ENCODE data around the gene HAGH. TPM values are rescaled to one million over a fixed set of nuclear protein-coding genes. Genes with fewer than 3 reads are reported as not detected.
"Not testable (repeated sequence)": the region's sequence is repeated elsewhere in the genome, so short reads cannot be mapped to it uniquely, and the experiment has no call there.

The HAGH gene
- total RNA-seq, 1 experiment from 2014 or later = 85.2 TPM

DNA sequence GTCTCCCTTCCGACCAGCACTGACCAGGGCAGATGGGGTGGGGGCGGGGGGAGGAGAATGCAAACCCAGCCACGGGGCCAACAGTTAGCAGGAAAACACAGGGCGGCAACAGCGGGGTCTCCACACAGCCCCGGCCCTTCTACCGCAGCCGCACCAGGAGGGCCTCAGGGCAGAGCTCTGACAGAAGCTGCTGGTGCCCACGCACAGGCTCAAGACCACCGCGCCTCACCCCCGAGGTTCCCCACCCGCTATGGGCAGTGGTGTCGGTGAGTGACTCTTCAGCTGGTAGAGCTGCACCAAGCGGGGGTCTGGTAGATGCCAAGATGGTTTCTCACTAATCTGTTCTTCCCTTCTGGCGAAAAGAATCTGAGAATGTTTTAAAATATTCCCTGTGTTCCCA is 16.1 kb downstream of the HAGH start:
- no peak for DNase-seq (ENCODE audit: low spot score)

- no peak for DNase-seq (ENCODE audit: low spot score)
These were observed 16.5 kb downstream of the HAGH start for GRCh38 chr16:1810106-1810505.

DNA sequence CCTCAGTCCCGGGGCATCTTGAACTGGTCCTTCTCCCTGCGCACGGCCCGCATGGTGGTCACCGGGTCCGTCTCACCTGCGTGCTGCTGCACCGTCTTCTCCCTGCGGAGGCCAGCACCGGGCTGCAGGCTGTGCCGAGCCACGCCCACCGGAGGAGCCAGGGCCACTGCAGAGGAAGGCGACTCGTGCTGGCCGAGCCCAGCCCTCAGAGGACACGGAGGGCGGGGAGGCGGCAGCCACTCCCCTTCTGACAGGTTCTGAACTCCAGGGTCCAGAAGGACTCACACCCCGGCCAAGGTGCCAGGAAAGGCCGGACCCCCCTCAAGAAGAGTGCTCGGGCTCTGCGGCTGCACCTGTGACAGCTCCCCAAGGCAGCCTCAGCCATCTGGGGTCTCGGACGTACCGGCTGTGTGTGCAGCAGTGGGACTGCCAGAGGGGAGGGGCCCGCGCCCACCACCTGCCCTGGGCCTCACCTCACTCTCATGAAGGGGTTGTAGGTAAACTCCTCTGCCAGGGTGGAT is 17.3 kb downstream of the HAGH start:
- DNase-seq (ENCODE audit: low spot score) = peak; percentile 4

DNA sequence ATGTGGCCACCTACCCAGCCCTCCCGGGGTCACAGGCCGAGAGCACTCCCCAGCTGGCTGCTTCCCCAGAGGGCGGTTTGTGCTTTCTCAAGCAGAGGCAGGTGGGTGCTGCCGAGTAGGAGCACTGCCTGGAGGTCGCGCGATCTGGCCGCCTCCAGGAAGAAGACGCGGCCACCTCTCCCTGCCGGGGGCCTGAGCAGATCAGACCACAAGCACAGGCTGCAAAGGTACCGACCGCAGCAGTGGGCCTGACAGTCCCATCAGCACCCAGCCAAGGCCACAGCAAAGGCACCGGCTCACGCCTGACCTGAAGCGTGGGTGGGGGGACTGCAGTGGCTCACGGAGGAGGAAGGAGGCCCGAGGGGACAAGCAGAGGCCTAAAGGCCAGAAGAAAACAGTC is 17.9 kb downstream of the HAGH start:
- no peak for DNase-seq (ENCODE audit: low spot score)

GRCh38 chr16:1807626-1808025 is 19.0 kb downstream of the HAGH start:
- DNase-seq (ENCODE audit: low spot score) = no peak

DNA sequence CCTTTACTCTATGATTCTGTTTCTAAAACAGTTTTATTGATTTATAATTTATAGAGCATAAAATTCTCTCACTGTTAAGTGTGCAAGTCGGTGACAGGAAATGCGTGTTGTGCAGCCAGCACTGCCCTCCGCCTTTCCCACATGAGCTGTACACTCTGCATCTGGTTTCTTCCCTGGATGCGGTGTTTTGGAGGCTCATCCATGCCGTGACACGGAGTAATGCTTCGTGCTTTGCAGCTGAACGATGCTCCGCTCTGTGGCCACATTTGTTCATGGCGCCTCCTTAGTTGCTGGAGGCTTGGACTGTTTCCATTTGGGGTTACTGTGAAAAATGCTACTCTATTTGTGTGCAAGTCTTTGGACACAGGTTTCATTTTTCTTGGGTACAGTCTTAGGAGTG is 25.9 kb downstream of the HAGH start:
- DNase-seq (ENCODE audit: low spot score) = no peak

- not testable (repeated sequence) for DNase-seq (ENCODE audit: low spot score)
These were observed 27.4 kb downstream of the HAGH start for GRCh38 chr16:1799263-1799662.

- DNase-seq (ENCODE audit: low spot score) = no peak
These were observed 31.5 kb downstream of the HAGH start for GRCh38 chr16:1794908-1795666.

- DNase-seq (ENCODE audit: low spot score) = no peak
These were observed 32.3 kb downstream of the HAGH start for GRCh38 chr16:1794221-1794871.

- DNase-seq (ENCODE audit: low spot score) = no peak
These were observed 32.9 kb downstream of the HAGH start, which contains the start of gene IGFALS for GRCh38 chr16:1793578-1794220. TSS of gene IGFALS (minus strand) at chr16:1793705. CDS start at chr16:1793652, 53 bp downstream.

DNA sequence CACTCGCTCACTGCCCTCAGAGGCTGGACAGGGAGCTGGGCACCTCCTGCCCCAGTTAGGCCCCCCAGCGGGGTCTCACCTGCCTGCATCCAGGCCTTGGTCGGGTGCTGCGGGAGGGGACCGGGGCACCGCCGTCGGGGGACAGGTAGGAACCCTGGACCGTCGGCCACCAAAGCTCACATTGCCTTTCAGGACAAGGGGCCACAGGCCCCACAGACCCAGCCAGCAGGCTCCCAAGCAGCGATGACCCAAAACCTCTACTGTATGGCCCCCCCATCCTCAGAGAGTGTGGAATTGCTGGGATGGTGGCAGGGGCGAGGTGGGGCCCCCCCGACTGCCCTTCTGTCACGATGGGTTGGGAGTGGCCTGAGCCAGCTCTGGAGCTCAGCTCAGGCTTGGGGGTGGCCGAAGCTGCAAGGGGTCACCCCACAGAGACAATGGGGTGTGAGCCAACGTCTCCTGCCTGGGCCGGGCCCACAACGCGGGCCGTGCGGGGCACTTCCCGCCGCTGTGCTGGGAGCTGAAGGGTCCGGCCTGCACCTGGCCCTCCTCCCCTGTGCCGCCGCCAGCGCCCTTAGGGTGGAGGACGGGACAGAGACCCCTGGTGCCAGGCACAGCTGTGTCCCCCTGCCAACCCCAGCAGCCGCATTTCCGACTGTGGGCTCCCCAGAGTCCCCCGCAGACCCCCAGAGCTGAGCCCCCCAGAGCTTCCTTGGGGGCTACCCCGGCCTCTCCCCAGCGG is 33.6 kb downstream of the HAGH start:
- DNase-seq (ENCODE audit: low spot score) = no peak

DNA sequence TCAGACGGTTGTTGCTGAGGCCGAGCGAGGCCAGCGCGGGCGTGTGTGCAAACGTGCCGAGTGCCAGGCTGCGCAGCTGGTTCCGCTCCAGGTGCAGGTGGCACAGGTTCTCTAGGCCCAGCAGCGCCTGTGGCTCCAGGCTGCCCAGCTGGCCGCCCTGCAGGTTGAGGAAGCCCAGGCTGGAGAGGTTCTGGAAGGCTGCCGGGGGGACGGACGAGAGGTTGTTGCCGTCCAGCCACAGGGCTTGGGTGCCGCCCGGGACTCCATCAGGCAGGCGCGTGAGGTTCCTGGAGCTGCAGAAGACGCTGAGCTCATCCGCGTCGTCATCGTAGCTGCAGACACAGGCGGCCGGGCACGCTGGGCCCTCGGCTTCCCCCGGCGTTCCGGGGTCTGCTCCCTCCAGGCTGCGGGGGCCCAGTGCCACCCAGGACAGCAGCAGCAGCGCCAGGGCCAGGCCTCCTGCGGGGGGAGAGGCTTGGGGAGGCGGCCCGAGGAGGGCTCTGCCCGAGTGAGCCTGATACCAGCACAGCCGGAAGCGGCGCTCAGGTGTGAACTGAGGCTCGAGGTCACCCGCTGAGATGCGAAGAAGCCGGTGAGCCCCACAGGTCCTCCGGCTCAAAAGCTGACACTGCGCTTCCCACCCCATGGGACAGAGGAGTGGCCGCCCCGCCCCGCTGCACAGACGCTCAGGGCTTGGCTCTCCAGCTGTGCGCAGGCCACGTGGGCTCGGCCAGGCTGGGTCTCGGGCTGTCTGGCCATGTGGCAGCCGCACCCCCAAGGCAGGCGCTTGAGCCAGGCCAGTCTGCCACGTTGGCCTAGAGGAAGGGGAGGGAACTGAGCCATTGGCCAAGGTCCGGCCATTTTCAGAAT is 34.4 kb downstream of the HAGH start:
- DNase-seq (ENCODE audit: low spot score) = no peak

DNA sequence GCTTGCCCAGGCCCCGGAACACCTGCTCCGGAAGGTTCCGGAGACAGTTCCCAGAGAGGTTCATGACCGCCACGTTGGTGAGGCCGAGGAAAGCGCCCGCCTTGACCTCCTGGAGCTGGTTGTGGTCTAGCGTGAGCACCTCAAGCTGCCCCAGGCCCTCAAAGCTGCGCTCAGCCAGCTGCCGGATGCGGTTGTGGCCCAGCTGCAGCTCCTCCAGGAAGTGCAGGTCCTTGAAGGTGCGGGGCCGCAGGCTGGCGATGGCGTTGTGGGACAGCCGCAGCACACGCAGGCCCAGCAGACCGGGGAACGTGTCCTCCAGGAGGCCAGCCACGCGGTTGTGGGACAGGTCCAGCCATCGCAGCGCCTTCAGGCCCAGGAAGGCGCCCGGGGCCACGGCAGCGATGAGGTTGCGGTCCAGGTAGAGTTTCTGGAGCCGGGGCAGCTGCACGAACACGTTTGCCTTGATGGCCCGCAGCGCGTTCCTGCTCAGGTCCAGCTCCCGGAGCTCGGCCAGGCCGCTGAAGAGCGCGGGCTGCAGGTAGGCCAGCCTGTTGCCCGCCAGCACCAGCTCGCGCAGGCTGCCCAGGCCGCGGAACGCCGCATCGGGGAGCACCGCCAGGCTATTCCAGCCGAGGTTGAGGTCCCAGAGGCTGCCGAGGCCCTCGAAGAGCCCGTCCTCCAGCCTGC is 35.2 kb downstream of the HAGH start:
- DNase-seq (ENCODE audit: low spot score) = no peak

DNA sequence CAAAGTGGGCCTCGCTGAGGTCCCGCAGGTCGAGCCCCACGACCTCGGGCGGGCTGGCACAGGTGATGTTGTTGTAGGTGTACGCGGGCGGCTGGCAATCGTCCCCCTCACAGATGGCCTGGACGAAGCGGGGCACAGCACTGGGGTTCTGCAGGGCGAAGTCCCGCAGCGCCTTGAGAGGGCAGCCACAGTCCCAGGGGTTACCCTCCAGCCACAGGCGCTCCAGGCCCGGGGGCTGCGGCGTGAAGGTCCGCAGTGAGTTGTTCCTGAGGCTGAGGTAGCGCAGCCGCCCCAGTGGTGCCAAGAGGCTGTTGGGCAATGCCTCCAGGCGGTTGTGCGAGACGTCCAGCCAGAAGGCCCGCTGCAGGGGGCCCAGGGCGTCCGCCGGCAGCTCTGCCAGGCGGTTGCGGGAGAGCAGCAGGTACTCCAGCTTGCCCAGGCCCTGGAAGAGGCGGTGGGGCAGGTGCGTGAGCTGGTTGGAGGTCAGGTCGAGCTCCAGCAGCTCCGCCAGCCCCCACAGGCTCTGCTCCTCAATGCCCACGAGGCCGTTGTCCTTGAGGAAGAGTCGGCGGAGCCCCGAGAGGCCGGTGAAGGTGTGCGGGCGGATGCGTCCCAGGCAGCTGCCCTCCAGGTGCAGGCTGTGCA is 35.9 kb downstream of the HAGH start:
- DNase-seq (ENCODE audit: low spot score) = no peak

DNA sequence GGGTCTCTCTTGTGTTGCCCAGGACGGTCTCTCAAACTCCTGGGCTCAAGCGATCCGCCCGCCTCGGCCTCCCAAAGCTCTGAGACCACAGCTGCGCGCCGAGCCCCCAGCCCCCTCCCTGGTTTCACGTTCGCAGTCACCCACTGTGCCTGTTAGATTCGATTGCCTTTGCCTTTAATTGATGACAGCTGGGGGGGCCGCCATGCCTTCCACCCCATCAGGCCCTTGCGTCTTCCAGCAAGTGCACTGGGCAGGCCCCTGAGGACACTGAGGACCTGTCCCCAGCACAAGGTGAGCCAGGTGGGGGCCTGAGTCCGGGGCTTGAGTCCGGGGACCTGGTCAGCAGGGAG is 36.4 kb downstream of the HAGH start:
- DNase-seq (ENCODE audit: low spot score) = no peak

GRCh38 chr16:1789643-1790045 is 37.0 kb downstream of the HAGH start:
- no peak for DNase-seq (ENCODE audit: low spot score)

DNA sequence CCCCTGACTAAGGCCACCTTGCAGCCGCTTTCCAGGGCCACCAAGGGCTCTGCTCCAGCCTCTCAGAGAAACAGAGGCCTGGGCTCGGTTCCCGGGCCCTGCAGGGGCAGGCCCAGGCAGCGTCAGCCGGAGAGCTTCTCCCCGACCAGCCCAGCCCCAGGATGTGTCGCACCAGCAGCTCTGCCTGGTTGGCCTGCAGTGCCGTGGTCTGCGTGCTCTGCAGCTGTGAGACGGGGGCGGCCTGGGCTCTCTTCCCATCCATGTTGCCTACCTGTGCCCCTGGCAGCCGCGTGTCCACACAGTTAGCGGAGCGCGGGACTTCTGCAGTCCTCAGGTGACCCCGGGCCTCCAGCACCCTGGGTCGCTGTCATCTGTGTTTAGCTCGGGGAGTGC is 37.9 kb downstream of the HAGH start:
- no peak for DNase-seq (ENCODE audit: low spot score)

- no peak for DNase-seq (ENCODE audit: low spot score)
These were observed 38.4 kb downstream of the HAGH start for GRCh38 chr16:1788095-1788707.

GRCh38 chr16:1787322-1788094 is 39.1 kb downstream of the HAGH start:
- DNase-seq (ENCODE audit: low spot score) = no peak

Data from HT-29 (cell line).